HepG2 (cell line): Measurements from ENCODE around the gene ARPC5.

ENCODE experiments used
- CTCF ChIP-seq: sonication (generic); formaldehyde crosslinking; IDR thresholded peaks from 2 replicates; pipeline ENCODE4 v1.5.0; 2020; ENCODE audit warnings: mild to moderate bottlenecking, missing genetic modification reagents, moderate library complexity
- ELF4 ChIP-seq: sonication (generic); formaldehyde crosslinking; IDR thresholded peaks from 2 replicates; pipeline ENCODE4 v1.5.0; 2020; ENCODE audit warnings: missing genetic modification reagents, mild to moderate bottlenecking, moderate library complexity, borderline replicate concordance
- HOXD1 ChIP-seq: sonication (generic); formaldehyde crosslinking; IDR thresholded peaks from 2 replicates; pipeline ENCODE4 v1.5.0; 2020; ENCODE audit warnings: missing genetic modification reagents
- NCOA1 ChIP-seq: sonication (generic); formaldehyde crosslinking; IDR thresholded peaks from 2 replicates; pipeline ENCODE4 v1.9.0; 2021; ENCODE audit warnings: missing genetic modification reagents
- NFATC3 ChIP-seq: sonication (generic); formaldehyde crosslinking; IDR thresholded peaks from 2 replicates; pipeline ENCODE4 v1.5.1; 2020; ENCODE audit warnings: mild to moderate bottlenecking, missing genetic modification reagents
- NFE2 ChIP-seq: sonication (generic); formaldehyde crosslinking; IDR thresholded peaks from 2 replicates; pipeline ENCODE4 v1.4.0; 2020; ENCODE audit warnings: missing genetic modification reagents
- RFX5 ChIP-seq: IDR thresholded peaks from 2 replicates; pipeline ENCODE4 v1.6.1; 2011; ENCODE audit warnings: low read depth, low read length, improper control_type of control experiment
- SMARCE1 ChIP-seq: fragments of 450-650 bp; IDR thresholded peaks from 2 replicates; pipeline ENCODE4 v1.6.1; 2017; ENCODE audit warnings: borderline replicate concordance
- SP1 ChIP-seq, 2 experiments: fragments of 450-650 bp in 1 of 2; sonication (generic) in 1 of 2; formaldehyde crosslinking in 1 of 2; IDR thresholded peaks; 2 replicates each; pipeline versions ENCODE4 v1.4.0 to v1.6.1; 2016 to 2020; ENCODE audit warnings: missing genetic modification reagents in 1 of 2
- SUZ12 ChIP-seq: fragments of 150-350 bp; IDR thresholded peaks from 2 replicates; pipeline ENCODE4 v1.6.1; 2014; ENCODE audit warnings: low read depth, low read length
- ZBTB34 ChIP-seq: sonication (generic); formaldehyde crosslinking; IDR thresholded peaks from 2 replicates; pipeline ENCODE4 v1.8.0; 2022; ENCODE audit warnings: mild to moderate bottlenecking, missing genetic modification reagents
- ZC3H4 ChIP-seq: sonication (generic); formaldehyde crosslinking; IDR thresholded peaks from 2 replicates; pipeline ENCODE4 v1.4.0; 2020; ENCODE audit warnings: missing genetic modification reagents, borderline replicate concordance
- TF ChIP-seq, protein P1 (sequence below): sonication (generic); formaldehyde crosslinking; IDR thresholded peaks from 2 replicates; pipeline ENCODE4 v1.4.0; 2020; ENCODE audit warnings: mild to moderate bottlenecking, missing genetic modification reagents

- TF ChIP-seq CTCF (CRISPR knock-in tag): no peak
- TF ChIP-seq NFE2 (CRISPR knock-in tag): no peak
- no peak for TF ChIP-seq SUZ12
- TF ChIP-seq ELF4 (CRISPR knock-in tag): no peak
- no peak for TF ChIP-seq NCOA1 (CRISPR knock-in tag)
- TF ChIP-seq, protein P1, sequence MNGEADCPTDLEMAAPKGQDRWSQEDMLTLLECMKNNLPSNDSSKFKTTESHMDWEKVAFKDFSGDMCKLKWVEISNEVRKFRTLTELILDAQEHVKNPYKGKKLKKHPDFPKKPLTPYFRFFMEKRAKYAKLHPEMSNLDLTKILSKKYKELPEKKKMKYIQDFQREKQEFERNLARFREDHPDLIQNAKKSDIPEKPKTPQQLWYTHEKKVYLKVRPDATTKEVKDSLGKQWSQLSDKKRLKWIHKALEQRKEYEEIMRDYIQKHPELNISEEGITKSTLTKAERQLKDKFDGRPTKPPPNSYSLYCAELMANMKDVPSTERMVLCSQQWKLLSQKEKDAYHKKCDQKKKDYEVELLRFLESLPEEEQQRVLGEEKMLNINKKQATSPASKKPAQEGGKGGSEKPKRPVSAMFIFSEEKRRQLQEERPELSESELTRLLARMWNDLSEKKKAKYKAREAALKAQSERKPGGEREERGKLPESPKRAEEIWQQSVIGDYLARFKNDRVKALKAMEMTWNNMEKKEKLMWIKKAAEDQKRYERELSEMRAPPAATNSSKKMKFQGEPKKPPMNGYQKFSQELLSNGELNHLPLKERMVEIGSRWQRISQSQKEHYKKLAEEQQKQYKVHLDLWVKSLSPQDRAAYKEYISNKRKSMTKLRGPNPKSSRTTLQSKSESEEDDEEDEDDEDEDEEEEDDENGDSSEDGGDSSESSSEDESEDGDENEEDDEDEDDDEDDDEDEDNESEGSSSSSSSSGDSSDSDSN (CRISPR knock-in tag): no peak
- TF ChIP-seq SMARCE1: no peak
- no peak for TF ChIP-seq SP1 (IDR thresholded peaks at IDR 0.05)
- no peak for TF ChIP-seq SP1 (CRISPR knock-in tag; IDR thresholded peaks at IDR 0.05)
- no peak for TF ChIP-seq HOXD1 (CRISPR knock-in tag)
- no peak for TF ChIP-seq NFATC3
- no peak for TF ChIP-seq RFX5
- TF ChIP-seq ZC3H4 (CRISPR knock-in tag): no peak
- no peak for TF ChIP-seq ZBTB34
Measured at GRCh38 chr1:183630748-183631147, 4.8 kb downstream of the ARPC5 start.
